Neural cell (in vitro differentiated cells): Measurements from ENCODE around the gene AFAP1. TPM values are rescaled to one million over a fixed set of nuclear protein-coding genes. Genes with fewer than 3 reads are reported as not detected.

Source experiments
- H2AFZ ChIP-seq: fragments of 200-600, 300-800 bp; sonication (generic), shearing (Covaris generic); 2 replicates; pipeline ENCODE4 v1.6.0; 2014; ENCODE audit warnings: low read depth, mild to moderate bottlenecking, antibody characterized with exemption, low read length, moderate library complexity
- H3F3A ChIP-seq: fragments of 200-600 bp; shearing (Covaris generic); 2 replicates; pipeline ENCODE4 v1.6.1; 2016; ENCODE audit warnings: mild to moderate bottlenecking, moderate library complexity, mixed read lengths, antibody characterized with exemption, low read length; ENCODE audit not compliant: insufficient read depth, poor library complexity, severe bottlenecking
- H3K27ac ChIP-seq: fragments of 200-600, 300-800 bp; sonication (generic), shearing (Covaris generic); 2 replicates; pipeline ENCODE4 v1.5.1; 2014; ENCODE audit warnings: mild to moderate bottlenecking, low read length, moderate library complexity
- H3K27me3 ChIP-seq: fragments of 300-800, 200-600 bp; sonication (generic), shearing (Covaris generic); 2 replicates; pipeline ENCODE4 v1.6.0; 2014; ENCODE audit warnings: mild to moderate bottlenecking, low read depth, low read length, moderate library complexity; ENCODE audit not compliant: insufficient read depth
- H3K36me3 ChIP-seq: fragments of 300-800, 200-600 bp; sonication (generic), shearing (Covaris generic); 2 replicates; pipeline ENCODE4 v1.5.1; 2014; ENCODE audit warnings: mild to moderate bottlenecking, antibody characterized with exemption, low read length, moderate library complexity; ENCODE audit not compliant: insufficient read depth
- H3K4me2 ChIP-seq: fragments of 300-800, 200-600 bp; sonication (generic), shearing (Covaris generic); 2 replicates; pipeline ENCODE4 v1.6.0; 2014; ENCODE audit warnings: mild to moderate bottlenecking, low read length
- H3K4me3 ChIP-seq: fragments of 300-800, 200-600 bp; sonication (generic), shearing (Covaris generic); 2 replicates; pipeline ENCODE4 v1.5.1; 2014; ENCODE audit warnings: mild to moderate bottlenecking, low read length, moderate library complexity
- H3K79me2 ChIP-seq: fragments of 200-600 bp; shearing (Covaris generic); replicated peaks from 2 replicates; pipeline ENCODE4 v1.6.0; 2014; ENCODE audit warnings: mild to moderate bottlenecking, low read length, moderate library complexity; ENCODE audit not compliant: insufficient read depth
- H3K9ac ChIP-seq: fragments of 300-800, 200-600 bp; sonication (generic), shearing (Covaris generic); 2 replicates; pipeline ENCODE4 v1.6.1; 2016; ENCODE audit warnings: mild to moderate bottlenecking, low read length, mixed read lengths
- H3K9me2 ChIP-seq: fragments of 200-600 bp; shearing (Covaris generic); 2 replicates; pipeline ENCODE4 v1.6.1; 2016; ENCODE audit warnings: mild to moderate bottlenecking, low read length, mixed read lengths; ENCODE audit not compliant: insufficient read depth
- H3K9me3 ChIP-seq: fragments of 200-600, 300-800 bp; sonication (generic), shearing (Covaris generic); 2 replicates; pipeline ENCODE4 v1.6.1; 2016; ENCODE audit warnings: mild to moderate bottlenecking, mixed run types, low read length, moderate library complexity, mixed read lengths
- H4K20me1 ChIP-seq: fragments of 200-600 bp; shearing (Covaris generic); 2 replicates; pipeline ENCODE4 v1.6.1; 2016; ENCODE audit warnings: mild to moderate bottlenecking, mixed run types; ENCODE audit not compliant: insufficient read depth
- CTCF ChIP-seq: fragments of 450-650 bp; IDR thresholded peaks from 2 replicates; pipeline ENCODE4 v1.5.1; 2014; ENCODE audit warnings: antibody characterized with exemption, mild to moderate bottlenecking, moderate library complexity; ENCODE audit not compliant: poor library complexity, severe bottlenecking
- MXI1 ChIP-seq: fragments of 450-650 bp; conservative IDR thresholded peaks from 2 replicates; pipeline ENCODE4 v1.6.1; 2014; ENCODE audit warnings: antibody characterized with exemption, mild to moderate bottlenecking; ENCODE audit not compliant: poor library complexity, severe bottlenecking
- POLR2AphosphoS5 ChIP-seq: IDR thresholded peaks from 2 replicates; pipeline ENCODE4 v1.6.1; 2012
- RAD21 ChIP-seq: fragments of 450-650 bp; conservative IDR thresholded peaks from 2 replicates; pipeline ENCODE4 v1.6.1; 2014; ENCODE audit warnings: antibody characterized with exemption, mild to moderate bottlenecking, moderate library complexity
- TAF1 ChIP-seq: IDR thresholded peaks from 2 replicates; pipeline ENCODE4 v1.6.1; 2012; ENCODE audit warnings: low read depth
- polyA plus RNA-seq: library from polyadenylated mRNA; depleted of rRNA; stranded (reverse); fragments of >200 nt; gene quantifications from 2 replicates; pipeline ENCODE4 v1.2.3, GENCODE V29; 2014
- TF ChIP-seq, protein P1 (sequence below): IDR thresholded peaks from 2 replicates; pipeline ENCODE4 v1.6.1; 2012; ENCODE audit warnings: borderline replicate concordance

Gene AFAP1
- polyA plus RNA-seq, 1 donor from 2014 or later, result 38.9 TPM

GRCh38 chr4:7915875-7916242, 23.8 kb downstream of the AFAP1 start:
- Histone ChIP-seq H3K36me3 (no peaks in the 10 kb centered on the region), H3K79me2 (peaks cover 66% of the 10 kb centered on the region), H3K9me2 (no peaks in the 10 kb centered on the region), H3K9me3 (no peaks in the 10 kb centered on the region), H3K4me3 (no peak overlapping the region), H4K20me1 (peaks cover 4% of the 10 kb centered on the region), H2AFZ (no peak overlapping the region), H3K27me3 (no peaks in the 10 kb centered on the region), H3K4me2 (no peak overlapping the region), H3K27ac (no peak overlapping the region), H3K9ac (no peak overlapping the region), H3F3A (no peaks in the 10 kb centered on the region)
- no peak for TF ChIP-seq MXI1
- TF ChIP-seq, protein P1, sequence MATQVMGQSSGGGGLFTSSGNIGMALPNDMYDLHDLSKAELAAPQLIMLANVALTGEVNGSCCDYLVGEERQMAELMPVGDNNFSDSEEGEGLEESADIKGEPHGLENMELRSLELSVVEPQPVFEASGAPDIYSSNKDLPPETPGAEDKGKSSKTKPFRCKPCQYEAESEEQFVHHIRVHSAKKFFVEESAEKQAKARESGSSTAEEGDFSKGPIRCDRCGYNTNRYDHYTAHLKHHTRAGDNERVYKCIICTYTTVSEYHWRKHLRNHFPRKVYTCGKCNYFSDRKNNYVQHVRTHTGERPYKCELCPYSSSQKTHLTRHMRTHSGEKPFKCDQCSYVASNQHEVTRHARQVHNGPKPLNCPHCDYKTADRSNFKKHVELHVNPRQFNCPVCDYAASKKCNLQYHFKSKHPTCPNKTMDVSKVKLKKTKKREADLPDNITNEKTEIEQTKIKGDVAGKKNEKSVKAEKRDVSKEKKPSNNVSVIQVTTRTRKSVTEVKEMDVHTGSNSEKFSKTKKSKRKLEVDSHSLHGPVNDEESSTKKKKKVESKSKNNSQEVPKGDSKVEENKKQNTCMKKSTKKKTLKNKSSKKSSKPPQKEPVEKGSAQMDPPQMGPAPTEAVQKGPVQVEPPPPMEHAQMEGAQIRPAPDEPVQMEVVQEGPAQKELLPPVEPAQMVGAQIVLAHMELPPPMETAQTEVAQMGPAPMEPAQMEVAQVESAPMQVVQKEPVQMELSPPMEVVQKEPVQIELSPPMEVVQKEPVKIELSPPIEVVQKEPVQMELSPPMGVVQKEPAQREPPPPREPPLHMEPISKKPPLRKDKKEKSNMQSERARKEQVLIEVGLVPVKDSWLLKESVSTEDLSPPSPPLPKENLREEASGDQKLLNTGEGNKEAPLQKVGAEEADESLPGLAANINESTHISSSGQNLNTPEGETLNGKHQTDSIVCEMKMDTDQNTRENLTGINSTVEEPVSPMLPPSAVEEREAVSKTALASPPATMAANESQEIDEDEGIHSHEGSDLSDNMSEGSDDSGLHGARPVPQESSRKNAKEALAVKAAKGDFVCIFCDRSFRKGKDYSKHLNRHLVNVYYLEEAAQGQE, result no peak
- no peak for TF ChIP-seq TAF1

DNA sequence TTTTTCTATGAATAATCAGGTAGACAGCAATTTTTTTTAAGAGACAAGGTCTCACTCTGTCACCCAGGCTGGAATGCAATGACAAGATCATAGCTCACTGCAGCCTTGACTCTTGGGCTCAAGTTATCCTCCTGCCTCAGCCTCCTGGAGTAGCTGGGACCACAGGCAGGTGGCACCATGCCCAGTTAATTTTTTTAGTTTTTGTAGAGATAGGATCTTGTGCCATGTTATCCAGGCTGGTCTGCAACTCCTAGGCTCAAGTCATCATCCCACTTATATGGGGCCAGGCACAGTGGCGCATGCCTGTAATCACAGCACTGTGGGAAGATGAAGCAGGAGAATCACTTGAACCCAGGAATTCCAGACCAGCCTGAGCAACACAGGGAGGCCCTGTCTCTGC, 26.8 kb downstream of the AFAP1 start:
- no peaks in the 10 kb centered on the region for H3F3A ChIP-seq
- no peaks in the 10 kb centered on the region for H3K36me3 ChIP-seq
- no peaks in the 10 kb centered on the region for H3K9me3 ChIP-seq
- peaks cover 73% of the 10 kb centered on the region for H3K79me2 ChIP-seq
- no peak overlapping the region for H3K9ac ChIP-seq
- no peak for TF ChIP-seq POLR2AphosphoS5
- TF ChIP-seq TAF1, result no peak
- TF ChIP-seq, protein P1, result no peak
- TF ChIP-seq CTCF, result no peak
- TF ChIP-seq RAD21, result no peak
- H3K9me2 ChIP-seq, result no peaks in the 10 kb centered on the region
- peaks cover 7% of the 10 kb centered on the region for H4K20me1 ChIP-seq
- H3K27ac ChIP-seq, result no peak overlapping the region
- no peak overlapping the region for H3K4me2 ChIP-seq
- H3K27me3 ChIP-seq, result no peaks in the 10 kb centered on the region
- H3K4me3 ChIP-seq, result no peak overlapping the region
- H2AFZ ChIP-seq, result no peak overlapping the region
